Measurements from ENCODE around the gene SPECC1L.

GRCh38 chr22:24398409-24398808 lies 127.8 kb downstream of the SPECC1L start:
- TF ChIP-seq POLR2A (IDR thresholded peaks at IDR 0.05; ENCODE audit: low read length) (no peak), GATA1 (IDR thresholded peaks at IDR 0.05; ENCODE audit: low read depth, low read length) (no peak)
